SK-N-SH (cell line): ENCODE data around the gene CSNK1D. TPM values are rescaled to one million over a fixed set of nuclear protein-coding genes. Genes with fewer than 3 reads are reported as not detected.

Experiments
- CTCF ChIA-PET: fragments of 300-600, 350-600 bp; formaldehyde crosslinking; extraction: SDS; loops from one replicate; lab custom pipeline; 2021; lab: Yijun Ruan, JAX
- POLR2A ChIA-PET: fragments of 350-600 bp; sonication (Branson Sonifier 250); formaldehyde crosslinking; extraction: SDS; loops from one replicate; lab custom pipeline; 2020; ENCODE audit warnings: antibody characterized with exemption, inconsistent platforms; lab: Yijun Ruan, JAX
- DNase-seq: peaks from one replicate; pipeline ENCODE4 v3.0.0; 2012
- H2AFZ ChIP-seq: fragments of 200-600 bp; sonication (generic); 2 replicates; pipeline ENCODE4 v1.8.1; 2016; ENCODE audit warnings: antibody characterized with exemption, mild to moderate bottlenecking, low read depth
- H3F3A ChIP-seq: fragments of 200-600 bp; sonication (generic); replicated peaks from 2 replicates; pipeline ENCODE3; 2016; ENCODE audit warnings: antibody characterized with exemption, mild to moderate bottlenecking; ENCODE audit not compliant: insufficient read depth
- H3K27ac ChIP-seq, 2 experiments: fragments of 200-500 bp in 1 of 2; fragments of 200-600 bp in 1 of 2; sonication (Bioruptor generic) in 1 of 2; sonication (generic), shearing (Covaris generic) in 1 of 2; 2 replicates each; pipeline versions ENCODE4 v1.5.1 to v1.6.1; 2014 to 2016; ENCODE audit warnings: low read depth in 2 of 2, inconsistent platforms in 1 of 2, low read length in 1 of 2, mild to moderate bottlenecking in 1 of 2, mixed read lengths in 1 of 2
- H3K27me3 ChIP-seq: fragments of 200-600 bp; sonication (generic), shearing (Covaris generic); 2 replicates; pipeline ENCODE4 v1.6.1; 2016; ENCODE audit warnings: mixed run types; ENCODE audit not compliant: insufficient read depth
- H3K36me3 ChIP-seq, 2 experiments: fragments of 200-500 bp in 1 of 2; fragments of 200-600 bp in 1 of 2; sonication (Bioruptor generic) in 1 of 2; sonication (generic) in 1 of 2; replicated peaks in 1 of 2; 2 replicates each; pipeline versions ENCODE3 to v1.5.1; 2014 to 2016; ENCODE audit warnings: low read length in 1 of 2, mild to moderate bottlenecking in 1 of 2; ENCODE audit not compliant: insufficient read depth in 2 of 2, control insufficient read depth in 1 of 2
- H3K4me1 ChIP-seq, 2 experiments: fragments of 200-500 bp in 1 of 2; fragments of 200-600 bp in 1 of 2; sonication (Bioruptor generic) in 1 of 2; sonication (generic), shearing (Covaris generic) in 1 of 2; 2 replicates each; pipeline versions ENCODE4 v1.5.1 to v1.6.1; 2014 to 2016; ENCODE audit warnings: low read depth in 1 of 2, low read length in 1 of 2, mixed run types in 1 of 2; ENCODE audit not compliant: insufficient read depth in 2 of 2, control insufficient read depth in 1 of 2
- H3K4me2 ChIP-seq: fragments of 200-600 bp; sonication (generic), shearing (Covaris generic); 2 replicates; pipeline ENCODE4 v1.6.1; 2017; ENCODE audit warnings: mixed run types
- H3K4me3 ChIP-seq, 2 experiments: fragments of 200-500 bp in 1 of 2; fragments of 200-600 bp in 1 of 2; sonication (Bioruptor generic) in 1 of 2; sonication (generic), shearing (Covaris generic) in 1 of 2; 2 replicates each; pipeline versions ENCODE4 v1.5.1 to v1.8.1; 2014 to 2016; ENCODE audit warnings: low read depth in 2 of 2, inconsistent platforms in 1 of 2, low read length in 1 of 2, mild to moderate bottlenecking in 1 of 2, mixed read lengths in 1 of 2, moderate library complexity in 1 of 2
- H3K79me2 ChIP-seq: fragments of 200-600 bp; sonication (generic); 2 replicates; pipeline ENCODE4 v1.8.1; 2017; ENCODE audit warnings: mild to moderate bottlenecking; ENCODE audit not compliant: insufficient read depth
- H3K9ac ChIP-seq: fragments of 200-600 bp; sonication (generic); 2 replicates; pipeline ENCODE4 v1.6.1; 2017; ENCODE audit warnings: mixed run types
- H3K9me2 ChIP-seq: fragments of 200-600 bp; sonication (generic); 2 replicates; pipeline ENCODE4 v1.6.1; 2017; ENCODE audit warnings: mixed run types
- H3K9me3 ChIP-seq: fragments of 200-600 bp; sonication (generic); 2 replicates; pipeline ENCODE4 v1.6.1; 2017; ENCODE audit warnings: mixed run types, mild to moderate bottlenecking, moderate library complexity
- H4K20me1 ChIP-seq: fragments of 200-600 bp; sonication (generic); 2 replicates; pipeline ENCODE4 v1.6.1; 2017; ENCODE audit warnings: mild to moderate bottlenecking, mixed run types; ENCODE audit not compliant: insufficient read depth
- CHD2 ChIP-seq: fragments of 150-350 bp; IDR thresholded peaks from 2 replicates; pipeline ENCODE4 v1.6.1; 2018; ENCODE audit warnings: low read length; ENCODE audit not compliant: partially characterized antibody
- CTCF ChIP-seq: fragments of 200-600 bp; sonication (generic); IDR thresholded peaks from 2 replicates; pipeline ENCODE4 v1.6.1; 2017; ENCODE audit warnings: antibody characterized with exemption, mild to moderate bottlenecking, moderate library complexity
- FOXM1 ChIP-seq: IDR thresholded peaks from 2 replicates; pipeline ENCODE4 v1.4.0; 2012; ENCODE audit warnings: low read depth, mild to moderate bottlenecking
- GATA2 ChIP-seq: sonication (generic); formaldehyde crosslinking; IDR thresholded peaks from 2 replicates; pipeline ENCODE4 v1.5.0; 2020; ENCODE audit warnings: mild to moderate bottlenecking, missing genetic modification reagents
- MAX ChIP-seq: IDR thresholded peaks from 2 replicates; pipeline ENCODE4 v1.4.0; 2012; ENCODE audit warnings: low read depth
- MXI1 ChIP-seq: IDR thresholded peaks from 2 replicates; pipeline ENCODE4 v1.6.1; 2012; ENCODE audit warnings: mild to moderate bottlenecking, low read depth, low read length, improper control_type of control experiment
- NFIC ChIP-seq: IDR thresholded peaks from 2 replicates; pipeline ENCODE4 v1.4.0; 2012; ENCODE audit warnings: borderline replicate concordance
- NRF1 ChIP-seq: IDR thresholded peaks from 2 replicates; pipeline ENCODE4 v1.6.1; 2012; ENCODE audit warnings: low read depth, mild to moderate bottlenecking, low read length
- PBX3 ChIP-seq: IDR thresholded peaks from 2 replicates; pipeline ENCODE4; 2012
- RXRA ChIP-seq: IDR thresholded peaks from 2 replicates; pipeline ENCODE4 v1.4.0; 2012; ENCODE audit warnings: low read depth, mild to moderate bottlenecking, borderline replicate concordance
- SMC3 ChIP-seq: IDR thresholded peaks from 2 replicates; pipeline ENCODE4 v1.6.1; 2012; ENCODE audit warnings: low read depth, low read length, improper control_type of control experiment
- TCF12 ChIP-seq: IDR thresholded peaks from 2 replicates; pipeline ENCODE4 v1.4.0; 2012
- TEAD4 ChIP-seq: IDR thresholded peaks from 2 replicates; pipeline ENCODE4 v1.4.0; 2012; ENCODE audit warnings: mild to moderate bottlenecking, borderline replicate concordance; ENCODE audit not compliant: insufficient read depth
- USF1 ChIP-seq: IDR thresholded peaks from 2 replicates; pipeline ENCODE4 v1.4.0; 2012; ENCODE audit warnings: low read depth, borderline replicate concordance
- USF2 ChIP-seq: fragments of 150-350 bp; IDR thresholded peaks from 2 replicates; pipeline ENCODE4 v1.6.1; 2017; ENCODE audit warnings: antibody characterized with exemption, low read length, low read depth, borderline replicate concordance
- YY1 ChIP-seq: IDR thresholded peaks from 2 replicates; pipeline ENCODE4 v1.4.0; 2012; ENCODE audit warnings: low read depth, mild to moderate bottlenecking
- ZBTB33 ChIP-seq: IDR thresholded peaks from 2 replicates; pipeline ENCODE4 v1.4.0; 2012; ENCODE audit warnings: low read depth, borderline replicate concordance
- WGBS: methylation state at CpG from one replicate; pipeline ENCODE4 v1.1.6; 2017; ENCODE audit warnings: low lambda C conversion rate; 5-methylcytosine and 5-hydroxymethylcytosine counted together
- polyA plus RNA-seq, 3 experiments: library from polyadenylated mRNA; depleted of rRNA; stranded (reverse); fragments of >200 nt; gene quantifications; 2 replicates each; pipeline ENCODE4 v1.2.3, GENCODE V29; 2012

The CSNK1D gene
- polyA plus RNA-seq, 1 of the 3 experiments (the other 2 are of a cell fraction), result 216 TPM

- TF ChIP-seq USF2, result no peak
- TF ChIP-seq CHD2, result no peak
- TF ChIP-seq FOXM1, result no peak
- TF ChIP-seq, all 33 proteins: peak for 0
Measured at GRCh38 chr17:82227629-82228277, 45.7 kb downstream of the CSNK1D start (continued).

GRCh38 chr17:82226809-82227628 lies 46.5 kb downstream of the CSNK1D start:
- CTCF ChIA-PET, result interaction anchor here (1.0 to 3.1 kb wide), 2 partner anchors 9 to 196 kb away, joined by 3 to 28 read pairs; no protein-coding TSS in a partner anchor

More at GRCh38 chr17:82226809-82227628, 46.5 kb downstream of the CSNK1D start:
- Histone ChIP-seq H3K9ac (no peak overlapping the region), H3K9me2 (no peaks in the 10 kb centered on the region), H3K27ac (no peak overlapping the region), H3F3A (peaks cover 9% of the 10 kb centered on the region), H3K4me3 (no peak overlapping the region), H3K9me3 (no peaks in the 10 kb centered on the region), H3K27me3 (no peaks in the 10 kb centered on the region), H3K4me2 (no peak overlapping the region), H3K79me2 (peaks cover 41% of the 10 kb centered on the region), H3K36me3 (no peaks in the 10 kb centered on the region), H3K4me1 (peaks cover 4 to 5% of the 10 kb centered on the region in 2 experiments; a peak in 2 of 4 replicates), H4K20me1 (peaks cover 3% of the 10 kb centered on the region; the same call in 1 of the 2 replicates), H2AFZ (no peak overlapping the region)
- TF ChIP-seq GATA2 (CRISPR knock-in tag), result no peak
- TF ChIP-seq SMC3, result no peak
- no peak for TF ChIP-seq TEAD4
- no peak for TF ChIP-seq RXRA
- no peak for TF ChIP-seq CTCF
- no peak for TF ChIP-seq NRF1
- no peak for TF ChIP-seq MXI1
- TF ChIP-seq MAX, result no peak
- TF ChIP-seq NFIC, result no peak
- TF ChIP-seq USF1, result no peak
- no peak for TF ChIP-seq YY1
- no peak for TF ChIP-seq TCF12
- TF ChIP-seq PBX3, result no peak
- TF ChIP-seq ZBTB33, result no peak
- WGBS, result 84% methylated on average over 10 of the region's 16 CpGs
- POLR2A ChIA-PET, result no interaction called here
- no peak for DNase-seq
